C4-2B (cell line): ENCODE measurements around the gene AGBL1.

Source experiments
- ZFX ChIP-seq: fragments of 450-650 bp; IDR thresholded peaks from 2 replicates; pipeline ENCODE4 v1.6.1; 2017
- TF ChIP-seq, protein P1 (sequence below): fragments of 450-650 bp; conservative IDR thresholded peaks from 2 replicates; pipeline ENCODE4 v1.5.1; 2017; ENCODE audit warnings: mild to moderate bottlenecking

- TF ChIP-seq, protein P1, sequence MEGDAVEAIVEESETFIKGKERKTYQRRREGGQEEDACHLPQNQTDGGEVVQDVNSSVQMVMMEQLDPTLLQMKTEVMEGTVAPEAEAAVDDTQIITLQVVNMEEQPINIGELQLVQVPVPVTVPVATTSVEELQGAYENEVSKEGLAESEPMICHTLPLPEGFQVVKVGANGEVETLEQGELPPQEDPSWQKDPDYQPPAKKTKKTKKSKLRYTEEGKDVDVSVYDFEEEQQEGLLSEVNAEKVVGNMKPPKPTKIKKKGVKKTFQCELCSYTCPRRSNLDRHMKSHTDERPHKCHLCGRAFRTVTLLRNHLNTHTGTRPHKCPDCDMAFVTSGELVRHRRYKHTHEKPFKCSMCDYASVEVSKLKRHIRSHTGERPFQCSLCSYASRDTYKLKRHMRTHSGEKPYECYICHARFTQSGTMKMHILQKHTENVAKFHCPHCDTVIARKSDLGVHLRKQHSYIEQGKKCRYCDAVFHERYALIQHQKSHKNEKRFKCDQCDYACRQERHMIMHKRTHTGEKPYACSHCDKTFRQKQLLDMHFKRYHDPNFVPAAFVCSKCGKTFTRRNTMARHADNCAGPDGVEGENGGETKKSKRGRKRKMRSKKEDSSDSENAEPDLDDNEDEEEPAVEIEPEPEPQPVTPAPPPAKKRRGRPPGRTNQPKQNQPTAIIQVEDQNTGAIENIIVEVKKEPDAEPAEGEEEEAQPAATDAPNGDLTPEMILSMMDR: no peak
- TF ChIP-seq ZFX: no peak
Measured at GRCh38 chr15:86377914-86378313, 298.2 kb downstream of the AGBL1 start.
